ENCODE data around the gene ADGRL3. TPM values are rescaled to one million over a fixed set of nuclear protein-coding genes. Genes with fewer than 3 reads are reported as not detected.

ADGRL3 gene
- total and polyA plus RNA-seq, 4 donors, result 0.07 to 1.7 (median 0.82) TPM

DNA sequence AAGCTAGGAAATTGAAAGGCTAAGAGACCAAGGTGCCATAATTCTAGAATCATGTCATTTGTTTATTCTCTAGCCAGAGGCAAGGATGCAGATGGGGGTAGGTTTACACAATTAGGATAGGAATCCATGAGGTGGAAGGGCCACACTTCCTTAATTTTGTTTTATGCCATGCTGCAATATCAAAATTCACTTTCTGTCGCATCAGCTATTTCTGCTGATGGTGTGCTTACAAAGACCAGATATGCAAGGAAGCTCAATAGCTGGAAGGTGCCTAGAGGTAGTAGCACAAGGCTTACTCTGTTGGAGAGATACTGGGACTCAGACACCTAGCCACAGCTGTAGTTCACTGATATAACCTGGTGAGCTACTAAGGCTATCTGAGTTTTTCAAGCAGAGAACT is 328.5 kb downstream of the ADGRL3 start (continued):
- TF ChIP-seq, protein P1, sequence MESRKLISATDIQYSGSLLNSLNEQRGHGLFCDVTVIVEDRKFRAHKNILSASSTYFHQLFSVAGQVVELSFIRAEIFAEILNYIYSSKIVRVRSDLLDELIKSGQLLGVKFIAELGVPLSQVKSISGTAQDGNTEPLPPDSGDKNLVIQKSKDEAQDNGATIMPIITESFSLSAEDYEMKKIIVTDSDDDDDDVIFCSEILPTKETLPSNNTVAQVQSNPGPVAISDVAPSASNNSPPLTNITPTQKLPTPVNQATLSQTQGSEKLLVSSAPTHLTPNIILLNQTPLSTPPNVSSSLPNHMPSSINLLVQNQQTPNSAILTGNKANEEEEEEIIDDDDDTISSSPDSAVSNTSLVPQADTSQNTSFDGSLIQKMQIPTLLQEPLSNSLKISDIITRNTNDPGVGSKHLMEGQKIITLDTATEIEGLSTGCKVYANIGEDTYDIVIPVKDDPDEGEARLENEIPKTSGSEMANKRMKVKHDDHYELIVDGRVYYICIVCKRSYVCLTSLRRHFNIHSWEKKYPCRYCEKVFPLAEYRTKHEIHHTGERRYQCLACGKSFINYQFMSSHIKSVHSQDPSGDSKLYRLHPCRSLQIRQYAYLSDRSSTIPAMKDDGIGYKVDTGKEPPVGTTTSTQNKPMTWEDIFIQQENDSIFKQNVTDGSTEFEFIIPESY (IDR thresholded peaks at IDR 0.05), result no peak
- TF ChIP-seq RXRA (IDR thresholded peaks at IDR 0.05) (no peak), HNF4G (IDR thresholded peaks at IDR 0.05) (no peak), FOXA2 (IDR thresholded peaks at IDR 0.05) (no peak)

DNA sequence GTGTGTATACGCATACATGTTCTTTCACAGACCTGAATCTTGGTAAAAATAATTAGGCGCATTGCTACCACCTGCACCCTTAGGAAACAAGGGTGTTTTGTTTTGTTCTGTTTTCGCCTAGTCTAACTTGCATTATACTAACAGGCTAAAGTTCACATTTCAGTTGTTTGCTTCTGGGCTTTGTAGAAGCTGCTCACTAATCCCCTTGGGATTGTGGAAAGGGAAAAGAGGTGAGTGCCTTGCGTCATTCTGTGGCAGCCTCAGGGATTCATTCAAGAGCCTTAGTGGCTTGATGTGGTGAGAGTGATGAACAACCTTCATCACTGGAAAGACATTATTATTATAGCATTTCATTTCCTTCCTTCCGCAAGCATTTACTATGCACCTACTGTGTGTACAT is 331.1 kb downstream of the ADGRL3 start:
- Histone ChIP-seq H3K27me3 (ENCODE audit: control insufficient read depth in 4 of 4, insufficient read depth in 4 of 4, low read length in 3 of 4) (no peaks in the 10 kb centered on the region), H3K9ac (ENCODE audit: low read depth in 1 of 2, low read length in 2 of 2) (no peak overlapping the region), H3K4me1 (ENCODE audit: control insufficient read depth in 4 of 4, insufficient read depth in 4 of 4, low read length in 3 of 4) (no peaks in the 10 kb centered on the region), H3K27ac (ENCODE audit: low read depth in 1 of 2, low read length in 2 of 2) (no peak overlapping the region), H3K9me3 (ENCODE audit: control insufficient read depth in 4 of 4, low read length in 3 of 4) (peaks cover 0 to 5% (median 0%) of the 10 kb centered on the region in 4 donors), H3K4me3 (ENCODE audit: low read depth in 1 of 3, low read length in 3 of 3) (no peak overlapping the region), H3K36me3 (ENCODE audit: control insufficient read depth in 4 of 4, insufficient read depth in 3 of 4, low read depth in 1 of 4, low read length in 3 of 4) (no peaks in the 10 kb centered on the region)
- 81% methylated on average over 5 of the region's 5 CpGs for WGBS
- no peak for DNase-seq (ENCODE audit: low spot score)
- TF ChIP-seq TAF1 (conservative IDR thresholded peaks at IDR 0.05), result no peak

- Histone ChIP-seq H3K4me1 (ENCODE audit: control insufficient read depth in 4 of 4, insufficient read depth in 4 of 4, low read length in 3 of 4) (no peaks in the 10 kb centered on the region), H3K36me3 (ENCODE audit: control insufficient read depth in 4 of 4, insufficient read depth in 3 of 4, low read depth in 1 of 4, low read length in 3 of 4) (no peaks in the 10 kb centered on the region), H3K9me3 (ENCODE audit: control insufficient read depth in 4 of 4, low read length in 3 of 4) (peaks cover 0 to 5% (median 0%) of the 10 kb centered on the region in 4 donors), H3K4me3 (ENCODE audit: low read depth in 1 of 3, low read length in 3 of 3) (no peak overlapping the region), H3K9ac (ENCODE audit: low read depth in 1 of 2, low read length in 2 of 2) (no peak overlapping the region), H3K27me3 (ENCODE audit: control insufficient read depth in 4 of 4, insufficient read depth in 4 of 4, low read length in 3 of 4) (no peaks in the 10 kb centered on the region), H3K27ac (ENCODE audit: low read depth in 1 of 2, low read length in 2 of 2) (no peak overlapping the region)
- 70% methylated on average over 14 of the region's 14 CpGs for WGBS
- TF ChIP-seq EGR1 (IDR thresholded peaks at IDR 0.05; ENCODE audit: low read depth in 2 of 2) (no peak), MAX (IDR thresholded peaks at IDR 0.05) (no peak), RAD21 (IDR thresholded peaks at IDR 0.05) (no peak), FOXA1 (IDR thresholded peaks at IDR 0.05) (no peak), YY1 (IDR thresholded peaks at IDR 0.05) (no peak), SP1 (IDR thresholded peaks at IDR 0.05) (no peak), JUND (IDR thresholded peaks at IDR 0.05) (no peak), RXRA (IDR thresholded peaks at IDR 0.05) (no peak), CTCF (IDR thresholded peaks at IDR 0.05; ENCODE audit: low read depth, low read length, missing input control) (no peak), GABPA (IDR thresholded peaks at IDR 0.05 in 1 of 2, conservative IDR thresholded peaks at IDR 0.05 in 1 of 2) (no peak), FOXA2 (IDR thresholded peaks at IDR 0.05) (no peak), HNF4G (IDR thresholded peaks at IDR 0.05) (no peak), HNF4A (conservative IDR thresholded peaks at IDR 0.05) (no peak), ATF3 (IDR thresholded peaks at IDR 0.05) (no peak), NR2F2 (IDR thresholded peaks at IDR 0.05) (no peak), REST (IDR thresholded peaks at IDR 0.05) (no peak), TAF1 (conservative IDR thresholded peaks at IDR 0.05) (no peak)
- TF ChIP-seq, protein P1 (IDR thresholded peaks at IDR 0.05), result no peak
- no peak for DNase-seq (ENCODE audit: low spot score)
Observed at GRCh38 chr4:61532336-61533000, 332.3 kb downstream of the ADGRL3 start.

Data from liver (tissue), 9 donors.